Stimulated activated CD8-positive, alpha-beta memory T cell treated with anti-CD3 and anti-CD28 coated beads, Interleukin-4, amount 100 ng/mL, for 1 hour (primary cell): Measurements from ENCODE around the gene DYTN.
A peak's percentile ranks its signal among the peaks of the same experiment; 100 is the strongest.
"Not testable (repeated sequence)": the region's sequence is repeated elsewhere in the genome, so short reads cannot be mapped to it uniquely, and the experiment has no call there.

Source experiments
- DNase-seq, 2 donors: peaks; one replicate each; pipeline ENCODE4 v3.0.0-alpha.2; 2020; ENCODE audit warnings: low read depth in 2 of 2, low spot score in 1 of 2

Gene DYTN, protein sequence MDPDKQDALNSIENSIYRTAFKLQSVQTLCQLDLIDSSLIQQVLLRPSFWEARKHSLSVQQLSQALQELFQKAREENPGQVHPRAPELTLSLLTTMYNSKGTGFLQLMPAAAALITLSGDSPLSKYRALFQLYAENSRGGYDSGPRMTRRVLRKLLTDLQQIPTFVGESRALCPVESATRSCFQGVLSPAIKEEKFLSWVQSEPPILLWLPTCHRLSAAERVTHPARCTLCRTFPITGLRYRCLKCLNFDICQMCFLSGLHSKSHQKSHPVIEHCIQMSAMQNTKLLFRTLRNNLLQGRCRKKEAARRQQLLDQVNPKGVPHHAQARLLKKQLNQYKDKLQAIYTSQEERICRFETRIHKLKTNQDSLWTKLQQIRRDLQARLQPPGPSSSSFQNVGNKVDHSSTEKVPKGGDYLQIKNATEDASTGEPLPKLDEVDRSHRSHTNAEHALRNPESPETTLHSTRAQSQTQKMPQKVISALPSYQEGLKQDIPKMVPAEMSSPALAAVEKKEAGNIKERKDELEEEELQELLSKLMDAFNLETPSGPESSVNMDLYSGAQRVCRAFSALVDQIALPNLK

DNA sequence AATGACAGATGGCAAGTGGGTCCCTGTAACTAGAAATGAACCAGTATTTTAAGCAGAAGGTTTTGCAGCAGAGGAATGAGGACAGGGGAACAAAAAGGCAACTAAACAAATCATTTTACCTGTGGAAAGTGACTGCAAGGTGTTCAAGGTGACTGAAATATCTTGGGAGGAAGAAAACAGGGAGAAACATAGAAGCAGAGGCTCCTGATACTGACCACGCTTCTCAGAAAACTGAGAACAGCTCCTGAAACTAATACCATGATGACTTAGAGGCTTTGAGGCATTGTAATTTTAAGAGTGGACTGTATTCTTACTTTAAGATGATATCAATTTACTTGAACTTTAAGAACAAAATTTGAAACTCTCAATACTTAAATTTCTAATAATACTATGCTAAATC, at the start of gene DYTN:
Gene DYTN, minus strand, starts transcription at position 101 of the 400 bp plus-strand sequence. CDS start 117 bp downstream, outside the sequence.
- DNase-seq: no peak

DNA sequence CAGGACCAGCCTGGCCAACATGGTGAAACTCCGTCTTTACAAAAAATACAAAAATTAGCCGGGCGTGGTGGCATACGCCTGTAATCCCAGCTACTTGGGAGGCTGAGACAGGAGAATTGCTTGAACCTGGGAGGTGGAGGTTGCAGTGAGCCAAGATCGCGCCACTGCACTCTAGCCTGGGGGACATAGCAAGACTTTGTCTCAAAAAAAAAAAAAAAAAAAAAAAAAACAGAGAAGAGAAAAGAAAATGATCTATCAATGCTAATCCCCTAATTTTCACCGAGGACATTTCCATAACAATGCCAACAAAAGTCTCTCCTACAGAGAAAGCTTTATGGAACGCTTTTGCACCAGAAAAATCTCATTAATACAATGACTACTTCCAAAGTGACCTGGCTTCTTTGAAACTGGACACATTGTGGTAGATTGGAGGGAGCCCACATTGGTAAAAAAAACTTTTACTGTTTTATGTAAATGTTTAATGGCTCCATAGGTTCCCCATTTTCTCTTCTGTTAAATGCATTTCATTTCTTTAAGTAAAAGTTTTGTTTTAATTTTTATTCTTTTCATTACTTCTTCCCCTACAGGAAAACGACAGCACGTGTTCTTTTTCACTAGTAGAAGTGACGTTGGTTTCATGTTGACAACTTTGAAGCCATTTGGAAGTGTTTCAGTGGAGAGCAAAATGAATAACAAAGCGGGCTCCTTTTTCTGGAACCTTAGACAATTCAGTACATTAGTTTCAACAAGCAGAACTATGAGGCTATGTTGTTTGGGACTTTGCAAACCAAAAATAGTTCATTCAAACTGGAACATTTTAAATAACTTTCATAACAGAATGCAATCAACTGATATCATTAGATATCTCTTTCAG, 48.1 kb upstream of the DYTN start:
- no peak for DNase-seq

DNA sequence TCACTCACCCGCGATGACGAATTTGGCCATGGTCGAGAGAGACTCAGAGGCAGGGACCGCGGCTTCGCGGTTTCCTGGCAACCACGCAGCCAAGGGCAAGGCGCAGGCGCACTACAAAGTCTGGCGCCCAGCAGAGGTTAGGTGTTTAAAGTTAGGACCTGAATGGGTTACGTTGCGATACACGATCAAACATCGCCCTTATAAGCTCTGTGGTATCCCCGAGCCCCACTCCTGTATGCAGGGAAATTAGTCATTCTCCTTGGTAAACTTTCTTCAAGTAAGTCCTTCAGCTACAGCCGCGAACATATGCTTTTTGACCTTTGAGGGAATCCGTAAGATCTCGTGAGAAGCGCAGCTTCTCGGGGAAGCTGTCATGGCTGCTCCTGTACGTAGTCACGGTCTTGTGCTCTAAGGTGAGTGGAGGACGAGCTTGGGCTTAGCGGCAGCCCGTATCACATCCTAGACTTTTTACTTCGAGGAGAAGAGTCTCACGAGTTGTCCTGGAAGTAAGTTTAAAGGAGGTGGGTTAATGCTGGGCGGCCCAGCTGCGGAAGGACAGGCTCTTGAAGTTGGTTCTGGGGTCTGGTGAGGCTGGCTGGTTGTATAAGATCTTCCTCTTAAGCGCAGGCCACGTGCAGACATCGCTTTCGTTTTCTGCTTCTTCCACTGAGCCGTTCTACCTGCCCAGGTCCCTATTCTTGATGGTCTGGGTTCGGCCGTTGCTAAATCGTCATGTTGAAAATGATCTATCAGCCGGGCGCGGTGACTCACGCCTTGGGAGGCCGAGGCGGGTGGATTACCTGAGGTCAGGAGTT, 47.3 kb upstream of the DYTN start, which contains the start of the genes FASTKD2 and MDH1B:
Gene FASTKD2, plus strand, starts transcription at position 365 of the 815 bp plus-strand sequence. CDS start 1,088 bp downstream, outside the sequence.
Gene MDH1B, minus strand, starts transcription at position 87 of the 815 bp plus-strand sequence. Its CDS starts 57 bp downstream, at position 30.
- DNase-seq: peak; percentile 58 to 62

DNA sequence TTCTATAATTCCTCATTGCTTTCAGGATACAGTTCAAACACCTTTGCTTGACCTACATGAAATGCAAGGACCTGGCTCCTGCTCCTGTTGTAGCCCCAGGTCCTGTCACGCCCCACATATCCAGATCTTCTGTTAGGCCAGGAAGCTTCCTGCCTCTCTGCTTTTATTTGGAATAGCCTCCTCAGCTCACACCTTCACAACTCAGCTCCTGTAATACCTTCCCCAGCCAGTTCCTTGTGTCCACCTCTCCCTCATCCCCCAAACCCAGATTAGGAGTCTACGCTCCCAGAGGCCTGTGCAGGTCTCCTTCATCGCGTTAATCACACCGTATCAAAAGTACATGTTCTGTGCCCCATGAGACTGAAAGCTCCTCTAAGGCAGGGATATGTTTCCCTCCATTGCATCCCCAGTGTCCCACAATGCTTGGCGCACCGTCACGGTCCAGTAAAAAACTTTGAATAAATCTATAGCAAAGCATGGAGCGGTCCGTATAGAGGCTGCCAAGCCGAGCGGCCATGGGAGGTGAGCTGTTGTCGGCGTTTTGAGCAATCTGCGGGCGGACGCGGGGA, 46.6 kb upstream of the DYTN start:
- no peak for DNase-seq

DNA sequence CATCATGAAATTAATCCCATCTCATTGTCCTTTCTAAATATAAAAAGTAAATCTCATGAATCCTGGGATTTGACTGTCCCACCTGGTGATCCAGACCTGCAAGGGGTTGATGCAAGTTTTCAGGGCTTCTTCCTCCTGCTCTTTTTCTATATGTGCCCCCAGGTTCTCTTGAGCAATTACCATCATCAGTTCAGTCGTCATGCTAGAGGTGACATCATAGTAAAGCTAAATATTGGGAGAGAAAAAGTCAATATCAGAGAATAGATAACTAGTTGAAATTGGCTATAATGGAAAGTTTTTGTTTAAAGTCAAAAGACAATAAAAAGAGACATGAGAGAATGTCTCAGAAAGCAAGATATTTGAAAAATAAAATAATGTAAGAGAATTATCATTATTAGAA, 38.6 kb upstream of the DYTN start:
- no peak for DNase-seq

GRCh38 chr2:206740800-206741199, 22.6 kb upstream of the DYTN start:
- DNase-seq: no peak

DNA sequence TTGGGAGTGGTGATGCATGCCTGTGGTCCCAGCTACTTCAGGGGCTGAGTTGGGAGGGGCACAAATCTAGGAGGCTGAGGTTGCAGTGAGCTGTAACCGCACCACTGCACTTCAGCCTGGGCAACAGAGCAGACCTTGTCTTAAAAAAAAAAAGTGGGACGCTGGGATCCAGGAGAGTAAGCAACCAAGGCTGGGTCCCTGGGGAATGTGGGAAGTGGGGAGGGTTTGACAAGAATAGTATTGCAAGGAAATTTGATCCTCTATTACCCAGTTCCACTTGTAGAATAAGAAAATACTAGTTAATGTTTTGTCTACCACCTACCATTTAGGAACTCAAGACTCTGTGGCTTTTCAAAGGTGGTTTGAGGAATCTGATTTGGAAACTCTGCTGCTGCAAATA, 21.1 kb upstream of the DYTN start:
- no peak for DNase-seq

- DNase-seq: no peak
Measured at GRCh38 chr2:206736935-206737334, 18.7 kb upstream of the DYTN start.

GRCh38 chr2:206733341-206733740, 15.1 kb upstream of the DYTN start:
- no peak for DNase-seq

DNA sequence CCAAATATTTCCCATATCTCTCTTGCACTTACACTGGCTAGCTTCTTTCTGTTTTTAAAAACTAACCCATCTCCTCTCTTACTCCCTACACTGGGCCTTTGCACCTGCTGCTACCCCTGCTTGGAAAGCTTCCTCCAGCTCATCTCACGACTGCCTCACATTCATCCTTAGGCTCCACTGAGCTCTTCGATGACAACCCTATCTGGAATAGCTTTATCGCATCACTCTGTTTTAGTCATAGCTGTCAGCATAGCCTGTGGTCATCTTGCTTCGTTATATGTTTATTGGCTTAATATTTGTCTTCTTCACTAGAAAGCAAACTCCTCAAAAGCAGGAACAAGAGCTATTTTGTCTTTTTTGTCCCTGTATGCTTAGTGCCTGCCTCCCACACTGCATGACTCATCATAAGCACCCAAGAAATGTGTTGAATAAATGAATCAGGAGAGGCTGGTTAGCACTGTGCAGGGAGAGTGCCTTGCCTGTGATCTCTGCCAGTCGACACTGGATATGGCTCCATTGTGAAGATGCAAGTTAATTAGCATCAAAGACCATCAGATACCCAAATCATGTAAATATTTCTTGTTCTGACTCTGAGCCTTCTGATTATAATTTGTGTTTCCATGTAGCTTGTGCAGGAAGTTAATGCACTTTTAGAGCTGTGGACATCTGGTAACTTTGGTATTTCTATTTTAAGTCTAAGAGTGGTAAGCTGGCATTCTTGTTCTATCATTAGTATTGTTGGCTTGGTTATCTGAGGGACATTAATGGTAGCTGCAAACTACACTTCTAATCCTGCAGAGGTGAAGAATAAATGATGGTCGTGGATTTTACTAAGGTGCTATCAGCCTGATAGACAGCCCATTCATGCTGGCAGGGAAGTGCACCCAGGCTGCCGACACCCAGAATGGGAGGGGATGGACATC, 10.3 kb upstream of the DYTN start:
- no peak for DNase-seq

- no peak for DNase-seq
Measured at GRCh38 chr2:206727287-206727686, 9.1 kb upstream of the DYTN start.

- DNase-seq: no peak
Measured at GRCh38 chr2:206723288-206723687, 5.1 kb upstream of the DYTN start.

DNA sequence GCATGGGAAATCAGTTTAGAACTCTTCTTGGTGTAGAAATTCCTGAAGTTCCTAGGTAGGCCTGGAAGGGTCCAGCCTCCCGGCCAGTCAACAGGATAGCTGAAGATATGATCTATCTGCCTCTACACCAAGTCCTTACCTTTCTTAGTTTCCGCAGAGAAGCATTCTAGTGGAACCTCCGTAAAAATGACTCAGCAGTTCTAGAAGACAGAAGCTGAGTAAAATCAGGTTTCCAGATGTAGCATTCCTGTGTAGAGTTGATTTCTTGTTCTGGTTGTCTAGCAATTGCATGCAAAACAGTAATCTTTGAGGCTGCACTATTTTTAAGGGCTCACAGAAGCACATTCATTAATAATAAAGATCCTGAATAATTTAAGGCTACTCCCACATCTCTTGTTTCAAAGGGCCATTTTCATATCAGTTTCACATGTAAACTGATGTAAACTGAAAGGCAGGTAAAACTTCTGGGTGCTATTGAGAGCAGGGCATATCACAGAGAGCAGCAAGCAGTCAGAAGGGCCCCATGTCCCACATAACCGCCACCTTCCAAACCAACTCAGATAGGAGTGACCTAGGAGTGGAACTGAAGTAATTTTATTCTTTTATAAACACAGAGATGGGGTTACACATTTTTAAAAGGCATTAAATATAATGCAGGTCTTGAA, 3.2 kb upstream of the DYTN start:
- DNase-seq: no peak

DNA sequence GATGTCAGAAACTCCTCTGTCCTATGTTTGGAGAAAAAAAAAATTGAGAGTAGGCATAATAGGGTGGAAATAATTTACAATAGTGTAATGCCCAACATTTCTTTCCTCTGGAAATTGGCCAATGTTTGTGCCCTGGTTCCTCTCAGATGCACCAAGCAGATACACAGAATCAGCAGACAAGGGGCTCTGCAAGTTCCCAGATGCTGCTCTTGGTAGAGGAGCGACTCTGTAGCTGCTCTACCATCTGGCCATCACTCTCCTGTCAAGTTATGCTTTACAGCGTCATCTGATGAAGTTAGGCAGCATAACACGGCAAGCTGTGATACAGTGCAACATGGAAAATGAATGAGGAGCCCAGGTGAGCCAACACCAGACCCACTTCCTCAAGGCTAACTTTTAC, 1.6 kb downstream of the DYTN start:
- DNase-seq: no peak

DNA sequence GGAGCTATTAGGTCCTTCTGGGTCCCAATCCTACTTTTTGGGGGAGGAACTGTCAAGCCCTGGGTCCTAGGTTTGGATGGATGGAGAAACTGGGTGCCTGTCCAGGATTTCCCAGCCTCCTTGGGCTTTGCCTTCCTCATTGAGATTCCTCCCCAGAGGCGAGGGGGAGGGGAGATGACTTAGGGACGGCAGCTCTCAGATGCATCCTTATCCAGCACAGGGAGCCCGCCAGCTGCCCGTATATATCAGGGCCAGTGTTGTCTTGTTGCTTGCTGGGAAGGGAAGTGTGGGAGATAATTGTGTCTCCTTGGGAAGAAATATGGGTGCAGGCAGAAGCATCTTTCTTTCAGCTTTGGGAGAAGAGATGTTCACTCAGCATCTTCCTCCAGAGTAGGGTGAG, 3.0 kb downstream of the DYTN start:
- DNase-seq: not testable (repeated sequence)

- no peak for DNase-seq
Measured at GRCh38 chr2:206713746-206714145, 4.5 kb downstream of the DYTN start.

DNA sequence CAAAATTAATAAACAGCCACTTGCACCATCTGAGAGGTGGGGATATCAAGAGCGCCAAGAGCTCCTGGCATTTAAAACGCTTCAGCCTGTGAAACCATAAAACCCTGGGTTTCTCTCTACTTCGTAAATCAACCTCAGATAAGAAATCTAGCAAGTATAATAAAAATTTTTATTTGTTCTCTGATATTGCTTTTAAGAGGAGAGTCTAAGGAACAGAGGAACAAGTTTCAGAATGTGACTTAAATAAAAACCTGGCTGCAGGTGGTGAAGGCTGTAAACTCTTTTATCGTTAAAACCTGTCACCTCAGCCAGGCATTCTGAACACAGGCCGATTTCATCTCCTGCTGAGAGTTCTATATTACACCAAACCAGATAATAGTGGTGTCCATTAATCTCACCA, 9.9 kb downstream of the DYTN start:
- DNase-seq: no peak

DNA sequence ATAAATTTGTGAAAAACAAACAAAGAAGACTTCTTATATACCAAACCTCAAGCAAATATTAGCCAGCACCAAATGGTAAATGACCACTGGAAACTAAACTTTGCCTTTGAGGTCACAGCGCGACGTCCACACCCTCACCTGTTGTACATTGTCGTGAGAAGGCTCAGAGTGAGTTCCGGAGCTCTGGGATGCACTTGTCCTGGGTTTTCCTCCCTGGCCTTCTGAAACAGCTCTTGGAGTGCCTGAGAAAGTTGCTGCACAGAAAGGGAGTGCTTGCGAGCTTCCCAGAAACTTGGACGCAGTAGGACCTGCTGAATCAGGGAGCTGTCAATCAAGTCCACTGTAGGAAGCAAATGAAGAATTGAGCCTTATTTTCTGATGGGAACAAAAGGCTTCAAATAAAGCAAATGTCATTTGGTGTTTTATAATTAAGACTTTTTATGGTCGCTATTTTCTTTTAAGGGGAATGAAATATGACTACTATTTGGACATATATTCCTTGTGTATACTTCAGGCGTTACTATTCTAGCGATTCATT, 11.0 kb downstream of the DYTN start:
- DNase-seq: no peak
